ENCODE results near the gene DAND5. TPM values are rescaled to one million over a fixed set of nuclear protein-coding genes. Genes with fewer than 3 reads are reported as not detected.

Gene DAND5
- total and polyA plus RNA-seq, 9 of the 15 experiments (the other 6 are each of a cell fraction or from before 2014, with no cell fraction given), result 0.22 to 0.83 (median 0.60) TPM

- TF ChIP-seq BCLAF1 (IDR thresholded peaks at IDR 0.05; ENCODE audit: borderline replicate concordance in 1 of 2, control insufficient read depth in 1 of 2, low read depth in 2 of 2, low read length in 1 of 2) (no peak), MAZ (CRISPR knock-in tag; conservative IDR thresholded peaks at IDR 0.05 in 1 of 2, IDR thresholded peaks at IDR 0.05 in 1 of 2) (no peak), ZNF778 (CRISPR knock-in tag; IDR thresholded peaks at IDR 0.05) (no peak), PBX2 (CRISPR knock-in tag; IDR thresholded peaks at IDR 0.05; ENCODE audit: low read depth) (no peak), PBX2 (tag; conservative IDR thresholded peaks at IDR 0.05; ENCODE audit: low read depth) (0 out of 2 replicates have a peak, but pooled peaks have one; percentile 25), DLX4 (CRISPR knock-in tag; IDR thresholded peaks at IDR 0.05) (no peak), SRSF7 (optimal IDR thresholded peaks at IDR 0.05; ENCODE audit: low read depth, low read length) (no peak), SMAD3 (CRISPR knock-in tag; conservative IDR thresholded peaks at IDR 0.05) (no peak), BRCA1 (IDR thresholded peaks at IDR 0.05) (no peak), BRCA1 (CRISPR knock-in tag; IDR thresholded peaks at IDR 0.05) (no peak), HINFP (tag; conservative IDR thresholded peaks at IDR 0.05; ENCODE audit: low read depth) (no peak), ZNF282 (CRISPR knock-in tag; IDR thresholded peaks at IDR 0.05) (no peak), NR2F6 (CRISPR knock-in tag; IDR thresholded peaks at IDR 0.05) (no peak), PHB2 (IDR thresholded peaks at IDR 0.05; ENCODE audit: low read depth) (no peak), TRIM28 (IDR thresholded peaks at IDR 0.05) (no peak), ZFP36 (IDR thresholded peaks at IDR 0.05; ENCODE audit: low read depth, low read length, partially characterized antibody) (no peak), RBM39 (optimal IDR thresholded peaks at IDR 0.05; ENCODE audit: low read depth, low read length) (peak; percentile 70), PTBP1 (IDR thresholded peaks at IDR 0.05; ENCODE audit: low read depth, low read length) (0 out of 2 replicates have a peak, but pooled peaks have one; percentile 53), ZNF354B (CRISPR knock-in tag; IDR thresholded peaks at IDR 0.05) (no peak), TOE1 (IDR thresholded peaks at IDR 0.05; ENCODE audit: borderline replicate concordance) (no peak), TOE1 (CRISPR knock-in tag; IDR thresholded peaks at IDR 0.05; ENCODE audit: borderline replicate concordance, low read depth) (no peak)
Observed at GRCh38 chr19:13022859-13023636, 53.7 kb downstream of the DAND5 start (continued).

Data from K562 (cell line).